Transverse colon (tissue), 4 donors: ENCODE results near the gene PPP1R13B.

Source experiments
- POLR2A ChIP-seq: fragments of 450-650 bp; IDR thresholded peaks from one replicate; pipeline ENCODE4 v1.6.1; 2016; ENCODE audit warnings: antibody characterized with exemption, mild to moderate bottlenecking, moderate library complexity
- POLR2AphosphoS5 ChIP-seq, 3 donors: sonication (generic); formaldehyde crosslinking; IDR thresholded peaks; one replicate each; pipeline ENCODE4 v1.6.1; 2016; ENCODE audit warnings: antibody characterized with exemption in 3 of 3
- TF ChIP-seq, protein P1 (sequence below), 5 experiments: fragments of 200-600 bp in 3 of 5; fragments of 450-650 bp in 2 of 5; sonication (generic) in 3 of 5; IDR thresholded peaks; 1 replicate in 2 of 5; 2 replicates in 3 of 5; pipeline ENCODE4 v1.5.1; 2016 to 2017; ENCODE audit warnings: antibody characterized with exemption in 5 of 5, inconsistent platforms in 3 of 5, mild to moderate bottlenecking in 2 of 5, moderate library complexity in 1 of 5

DNA sequence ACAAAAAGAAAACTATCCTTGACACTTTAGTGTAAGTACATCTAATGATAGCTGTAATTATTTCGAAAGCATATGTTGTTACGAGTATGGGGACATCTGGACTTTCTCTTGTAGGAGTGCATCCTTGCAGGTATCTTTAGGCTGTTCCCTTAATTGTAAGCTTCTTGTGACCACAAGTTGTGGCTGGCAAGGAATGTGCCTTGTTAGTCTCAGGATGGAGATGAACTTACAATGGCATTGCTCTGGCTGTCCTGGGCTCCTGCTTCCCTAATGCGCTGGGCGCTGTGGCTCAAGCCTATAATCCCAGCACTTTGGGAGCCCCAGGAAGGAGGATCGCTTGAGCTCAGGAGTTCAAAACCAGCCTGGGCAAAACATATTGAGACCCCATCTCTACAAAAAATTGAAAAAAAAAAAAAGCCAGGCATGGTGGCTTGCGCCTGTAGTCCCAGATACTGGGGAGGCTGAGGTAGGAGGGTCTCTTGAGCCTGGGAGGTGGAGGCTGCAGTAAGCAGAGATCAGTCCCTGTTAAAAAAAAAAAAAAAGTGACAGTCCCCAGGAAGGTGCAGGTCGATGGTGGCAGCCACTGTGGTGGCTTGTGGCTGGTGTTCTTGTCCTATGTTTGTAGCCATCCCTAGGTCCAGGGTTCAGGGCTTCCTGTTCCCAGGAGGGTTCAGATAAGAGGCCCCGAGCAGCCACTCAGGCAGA, 23.7 kb upstream of the PPP1R13B start:
- TF ChIP-seq, protein P1, sequence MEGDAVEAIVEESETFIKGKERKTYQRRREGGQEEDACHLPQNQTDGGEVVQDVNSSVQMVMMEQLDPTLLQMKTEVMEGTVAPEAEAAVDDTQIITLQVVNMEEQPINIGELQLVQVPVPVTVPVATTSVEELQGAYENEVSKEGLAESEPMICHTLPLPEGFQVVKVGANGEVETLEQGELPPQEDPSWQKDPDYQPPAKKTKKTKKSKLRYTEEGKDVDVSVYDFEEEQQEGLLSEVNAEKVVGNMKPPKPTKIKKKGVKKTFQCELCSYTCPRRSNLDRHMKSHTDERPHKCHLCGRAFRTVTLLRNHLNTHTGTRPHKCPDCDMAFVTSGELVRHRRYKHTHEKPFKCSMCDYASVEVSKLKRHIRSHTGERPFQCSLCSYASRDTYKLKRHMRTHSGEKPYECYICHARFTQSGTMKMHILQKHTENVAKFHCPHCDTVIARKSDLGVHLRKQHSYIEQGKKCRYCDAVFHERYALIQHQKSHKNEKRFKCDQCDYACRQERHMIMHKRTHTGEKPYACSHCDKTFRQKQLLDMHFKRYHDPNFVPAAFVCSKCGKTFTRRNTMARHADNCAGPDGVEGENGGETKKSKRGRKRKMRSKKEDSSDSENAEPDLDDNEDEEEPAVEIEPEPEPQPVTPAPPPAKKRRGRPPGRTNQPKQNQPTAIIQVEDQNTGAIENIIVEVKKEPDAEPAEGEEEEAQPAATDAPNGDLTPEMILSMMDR (IDR thresholded peaks at IDR 0.05) = no peak
- TF ChIP-seq POLR2A (no peak), POLR2AphosphoS5 (IDR thresholded peaks at IDR 0.05) (no peak)
